ENCODE data around the gene IL1R2. TPM values are rescaled to one million over a fixed set of nuclear protein-coding genes. Genes with fewer than 3 reads are reported as not detected.

Gene IL1R2
- total and polyA plus RNA-seq, 2 of the 13 experiments (the other 11 are each of a cell fraction or from before 2014, with no cell fraction given) = 3.6 to 7.3 TPM

DNA sequence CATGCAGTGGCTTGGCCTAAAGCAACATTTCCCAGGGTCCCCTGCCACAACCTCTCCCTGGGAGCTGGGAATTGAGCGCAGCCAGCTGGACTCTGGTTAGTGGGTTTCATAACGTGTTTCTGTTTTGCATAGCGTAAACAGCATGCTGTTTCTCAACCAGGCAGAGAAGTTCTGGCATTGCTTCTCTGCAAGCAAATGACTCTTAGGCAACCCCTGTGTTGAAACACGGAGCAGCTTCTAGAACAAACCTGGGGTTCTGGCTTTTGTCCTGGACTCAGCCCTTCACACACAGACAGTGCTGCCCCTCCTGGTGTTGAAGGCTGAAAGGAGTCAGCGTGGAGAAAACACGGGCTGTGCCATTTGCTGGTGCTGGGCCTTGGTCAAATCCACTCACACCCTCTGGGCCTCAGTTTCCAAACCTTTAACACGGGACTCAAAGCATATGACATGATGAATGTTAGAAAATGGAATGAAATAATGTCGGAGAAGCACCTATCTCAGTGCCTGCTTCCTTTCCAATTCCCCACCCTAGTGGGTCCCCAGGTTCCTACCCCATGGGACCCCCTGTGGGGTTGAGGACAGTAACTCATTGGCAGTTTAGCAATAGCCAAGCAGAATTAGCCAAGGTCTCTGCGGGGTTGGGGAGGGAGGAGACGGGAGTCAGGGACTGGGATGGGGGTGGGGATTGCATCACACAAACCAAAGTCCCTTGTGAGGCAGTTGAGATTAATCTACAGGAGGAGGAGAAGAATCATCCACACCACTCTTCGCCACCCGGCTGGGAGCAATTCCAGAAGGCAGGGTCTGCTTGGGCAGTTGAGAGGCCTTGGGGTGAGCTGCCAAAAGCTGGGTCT is 30.2 kb upstream of the IL1R2 start (continued):
- TF ChIP-seq, protein P1, sequence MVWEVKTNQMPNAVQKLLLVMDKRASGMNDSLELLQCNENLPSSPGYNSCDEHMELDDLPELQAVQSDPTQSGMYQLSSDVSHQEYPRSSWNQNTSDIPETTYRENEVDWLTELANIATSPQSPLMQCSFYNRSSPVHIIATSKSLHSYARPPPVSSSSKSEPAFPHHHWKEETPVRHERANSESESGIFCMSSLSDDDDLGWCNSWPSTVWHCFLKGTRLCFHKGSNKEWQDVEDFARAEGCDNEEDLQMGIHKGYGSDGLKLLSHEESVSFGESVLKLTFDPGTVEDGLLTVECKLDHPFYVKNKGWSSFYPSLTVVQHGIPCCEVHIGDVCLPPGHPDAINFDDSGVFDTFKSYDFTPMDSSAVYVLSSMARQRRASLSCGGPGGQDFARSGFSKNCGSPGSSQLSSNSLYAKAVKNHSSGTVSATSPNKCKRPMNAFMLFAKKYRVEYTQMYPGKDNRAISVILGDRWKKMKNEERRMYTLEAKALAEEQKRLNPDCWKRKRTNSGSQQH (CRISPR knock-in tag; IDR thresholded peaks at IDR 0.05; ENCODE audit: low read depth) = peak; percentile 46; the same call in 1 of the 2 replicates
- TF ChIP-seq FOXC1 (CRISPR knock-in tag; IDR thresholded peaks at IDR 0.05; ENCODE audit: borderline replicate concordance) (no peak), ZNF567 (CRISPR knock-in tag; IDR thresholded peaks at IDR 0.05; ENCODE audit: borderline replicate concordance) (no peak), PRPF4 (IDR thresholded peaks at IDR 0.05; ENCODE audit: low read depth, low read length, poor library complexity, severe bottlenecking) (no peak), ZNF343 (CRISPR knock-in tag; IDR thresholded peaks at IDR 0.05) (no peak), ZNF530 (CRISPR knock-in tag; IDR thresholded peaks at IDR 0.05; ENCODE audit: low read depth) (no peak), DPF2 (CRISPR knock-in tag; IDR thresholded peaks at IDR 0.05; ENCODE audit: borderline replicate concordance, low read depth) (peak; percentile 23), ZNF772 (CRISPR knock-in tag; IDR thresholded peaks at IDR 0.05) (no peak; the same call in 1 of the 2 replicates)
- TF ChIP-seq, protein P2, sequence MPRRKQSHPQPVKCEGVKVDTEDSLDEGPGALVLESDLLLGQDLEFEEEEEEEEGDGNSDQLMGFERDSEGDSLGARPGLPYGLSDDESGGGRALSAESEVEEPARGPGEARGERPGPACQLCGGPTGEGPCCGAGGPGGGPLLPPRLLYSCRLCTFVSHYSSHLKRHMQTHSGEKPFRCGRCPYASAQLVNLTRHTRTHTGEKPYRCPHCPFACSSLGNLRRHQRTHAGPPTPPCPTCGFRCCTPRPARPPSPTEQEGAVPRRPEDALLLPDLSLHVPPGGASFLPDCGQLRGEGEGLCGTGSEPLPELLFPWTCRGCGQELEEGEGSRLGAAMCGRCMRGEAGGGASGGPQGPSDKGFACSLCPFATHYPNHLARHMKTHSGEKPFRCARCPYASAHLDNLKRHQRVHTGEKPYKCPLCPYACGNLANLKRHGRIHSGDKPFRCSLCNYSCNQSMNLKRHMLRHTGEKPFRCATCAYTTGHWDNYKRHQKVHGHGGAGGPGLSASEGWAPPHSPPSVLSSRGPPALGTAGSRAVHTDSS (CRISPR knock-in tag; conservative IDR thresholded peaks at IDR 0.05) = no peak
- TF ChIP-seq, protein P3, sequence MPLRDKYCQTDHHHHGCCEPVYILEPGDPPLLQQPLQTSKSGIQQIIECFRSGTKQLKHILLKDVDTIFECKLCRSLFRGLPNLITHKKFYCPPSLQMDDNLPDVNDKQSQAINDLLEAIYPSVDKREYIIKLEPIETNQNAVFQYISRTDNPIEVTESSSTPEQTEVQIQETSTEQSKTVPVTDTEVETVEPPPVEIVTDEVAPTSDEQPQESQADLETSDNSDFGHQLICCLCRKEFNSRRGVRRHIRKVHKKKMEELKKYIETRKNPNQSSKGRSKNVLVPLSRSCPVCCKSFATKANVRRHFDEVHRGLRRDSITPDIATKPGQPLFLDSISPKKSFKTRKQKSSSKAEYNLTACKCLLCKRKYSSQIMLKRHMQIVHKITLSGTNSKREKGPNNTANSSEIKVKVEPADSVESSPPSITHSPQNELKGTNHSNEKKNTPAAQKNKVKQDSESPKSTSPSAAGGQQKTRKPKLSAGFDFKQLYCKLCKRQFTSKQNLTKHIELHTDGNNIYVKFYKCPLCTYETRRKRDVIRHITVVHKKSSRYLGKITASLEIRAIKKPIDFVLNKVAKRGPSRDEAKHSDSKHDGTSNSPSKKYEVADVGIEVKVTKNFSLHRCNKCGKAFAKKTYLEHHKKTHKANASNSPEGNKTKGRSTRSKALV (CRISPR knock-in tag; IDR thresholded peaks at IDR 0.05) = no peak
- TF ChIP-seq, protein P4, sequence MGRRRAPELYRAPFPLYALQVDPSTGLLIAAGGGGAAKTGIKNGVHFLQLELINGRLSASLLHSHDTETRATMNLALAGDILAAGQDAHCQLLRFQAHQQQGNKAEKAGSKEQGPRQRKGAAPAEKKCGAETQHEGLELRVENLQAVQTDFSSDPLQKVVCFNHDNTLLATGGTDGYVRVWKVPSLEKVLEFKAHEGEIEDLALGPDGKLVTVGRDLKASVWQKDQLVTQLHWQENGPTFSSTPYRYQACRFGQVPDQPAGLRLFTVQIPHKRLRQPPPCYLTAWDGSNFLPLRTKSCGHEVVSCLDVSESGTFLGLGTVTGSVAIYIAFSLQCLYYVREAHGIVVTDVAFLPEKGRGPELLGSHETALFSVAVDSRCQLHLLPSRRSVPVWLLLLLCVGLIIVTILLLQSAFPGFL (CRISPR knock-in tag; IDR thresholded peaks at IDR 0.05) = no peak
- TF ChIP-seq, protein P5, sequence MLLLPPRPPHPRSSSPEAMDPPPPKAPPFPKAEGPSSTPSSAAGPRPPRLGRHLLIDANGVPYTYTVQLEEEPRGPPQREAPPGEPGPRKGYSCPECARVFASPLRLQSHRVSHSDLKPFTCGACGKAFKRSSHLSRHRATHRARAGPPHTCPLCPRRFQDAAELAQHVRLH (CRISPR knock-in tag; IDR thresholded peaks at IDR 0.05; ENCODE audit: borderline replicate concordance, low read depth) = 0 out of 2 replicates have a peak, but pooled peaks have one; percentile 11
- TF ChIP-seq, protein P6, sequence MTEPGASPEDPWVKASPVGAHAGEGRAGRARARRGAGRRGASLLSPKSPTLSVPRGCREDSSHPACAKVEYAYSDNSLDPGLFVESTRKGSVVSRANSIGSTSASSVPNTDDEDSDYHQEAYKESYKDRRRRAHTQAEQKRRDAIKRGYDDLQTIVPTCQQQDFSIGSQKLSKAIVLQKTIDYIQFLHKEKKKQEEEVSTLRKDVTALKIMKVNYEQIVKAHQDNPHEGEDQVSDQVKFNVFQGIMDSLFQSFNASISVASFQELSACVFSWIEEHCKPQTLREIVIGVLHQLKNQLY (CRISPR knock-in tag; IDR thresholded peaks at IDR 0.05) = no peak
- TF ChIP-seq, protein P7, sequence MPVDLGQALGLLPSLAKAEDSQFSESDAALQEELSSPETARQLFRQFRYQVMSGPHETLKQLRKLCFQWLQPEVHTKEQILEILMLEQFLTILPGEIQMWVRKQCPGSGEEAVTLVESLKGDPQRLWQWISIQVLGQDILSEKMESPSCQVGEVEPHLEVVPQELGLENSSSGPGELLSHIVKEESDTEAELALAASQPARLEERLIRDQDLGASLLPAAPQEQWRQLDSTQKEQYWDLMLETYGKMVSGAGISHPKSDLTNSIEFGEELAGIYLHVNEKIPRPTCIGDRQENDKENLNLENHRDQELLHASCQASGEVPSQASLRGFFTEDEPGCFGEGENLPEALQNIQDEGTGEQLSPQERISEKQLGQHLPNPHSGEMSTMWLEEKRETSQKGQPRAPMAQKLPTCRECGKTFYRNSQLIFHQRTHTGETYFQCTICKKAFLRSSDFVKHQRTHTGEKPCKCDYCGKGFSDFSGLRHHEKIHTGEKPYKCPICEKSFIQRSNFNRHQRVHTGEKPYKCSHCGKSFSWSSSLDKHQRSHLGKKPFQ (CRISPR knock-in tag; IDR thresholded peaks at IDR 0.05; ENCODE audit: insufficient replicate concordance) = no peak
- TF ChIP-seq, protein P8, sequence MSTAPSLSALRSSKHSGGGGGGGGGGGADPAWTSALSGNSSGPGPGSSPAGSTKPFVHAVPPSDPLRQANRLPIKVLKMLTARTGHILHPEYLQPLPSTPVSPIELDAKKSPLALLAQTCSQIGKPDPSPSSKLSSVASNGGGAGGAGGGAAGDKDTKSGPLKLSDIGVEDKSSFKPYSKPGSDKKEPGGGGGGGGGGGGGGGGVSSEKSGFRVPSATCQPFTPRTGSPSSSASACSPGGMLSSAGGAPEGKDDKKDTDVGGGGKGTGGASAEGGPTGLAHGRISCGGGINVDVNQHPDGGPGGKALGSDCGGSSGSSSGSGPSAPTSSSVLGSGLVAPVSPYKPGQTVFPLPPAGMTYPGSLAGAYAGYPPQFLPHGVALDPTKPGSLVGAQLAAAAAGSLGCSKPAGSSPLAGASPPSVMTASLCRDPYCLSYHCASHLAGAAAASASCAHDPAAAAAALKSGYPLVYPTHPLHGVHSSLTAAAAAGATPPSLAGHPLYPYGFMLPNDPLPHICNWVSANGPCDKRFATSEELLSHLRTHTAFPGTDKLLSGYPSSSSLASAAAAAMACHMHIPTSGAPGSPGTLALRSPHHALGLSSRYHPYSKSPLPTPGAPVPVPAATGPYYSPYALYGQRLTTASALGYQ (CRISPR knock-in tag; IDR thresholded peaks at IDR 0.05) = no peak
